Right ventricle myocardium inferior (tissue), 1 donor: ENCODE data around the gene IPPK. TPM values are rescaled to one million over a fixed set of nuclear protein-coding genes. Genes with fewer than 3 reads are reported as not detected.
A peak's percentile ranks its signal among the peaks of the same experiment; 100 is the strongest.

Experiments used
- ATAC-seq: fragments of 200-7000 bp; cut with Tn5 transposase; one replicate; pipeline ENCODE4 v1.9.1; 2020; ENCODE audit warnings: mild to moderate bottlenecking, moderate library complexity
- DNase-seq: peaks from one replicate; pipeline ENCODE4 v3.0.0; 2021; ENCODE audit errors: missing footprints
- intact Hi-C: fragments of 100-400 bp; cut with DNase I; formaldehyde crosslinking; loops from one replicate; pipeline ENCODE4 v1.11.0; 2022
- total RNA-seq: library from RNA; stranded (reverse); fragmentation: NEBNext Ultra II Directional; extraction: Animal tissue kit (Norgen Biotek cat#: 25700); gene quantifications from one replicate; pipeline ENCODE4 v1.2.1, GENCODE V29; 2021
- donor health status: DM: no; HTN: yes; CAD: no; lungs with severe emphysema.

Gene IPPK
- total RNA-seq, 1 donor from 2014 or later = 5.9 TPM

DNA sequence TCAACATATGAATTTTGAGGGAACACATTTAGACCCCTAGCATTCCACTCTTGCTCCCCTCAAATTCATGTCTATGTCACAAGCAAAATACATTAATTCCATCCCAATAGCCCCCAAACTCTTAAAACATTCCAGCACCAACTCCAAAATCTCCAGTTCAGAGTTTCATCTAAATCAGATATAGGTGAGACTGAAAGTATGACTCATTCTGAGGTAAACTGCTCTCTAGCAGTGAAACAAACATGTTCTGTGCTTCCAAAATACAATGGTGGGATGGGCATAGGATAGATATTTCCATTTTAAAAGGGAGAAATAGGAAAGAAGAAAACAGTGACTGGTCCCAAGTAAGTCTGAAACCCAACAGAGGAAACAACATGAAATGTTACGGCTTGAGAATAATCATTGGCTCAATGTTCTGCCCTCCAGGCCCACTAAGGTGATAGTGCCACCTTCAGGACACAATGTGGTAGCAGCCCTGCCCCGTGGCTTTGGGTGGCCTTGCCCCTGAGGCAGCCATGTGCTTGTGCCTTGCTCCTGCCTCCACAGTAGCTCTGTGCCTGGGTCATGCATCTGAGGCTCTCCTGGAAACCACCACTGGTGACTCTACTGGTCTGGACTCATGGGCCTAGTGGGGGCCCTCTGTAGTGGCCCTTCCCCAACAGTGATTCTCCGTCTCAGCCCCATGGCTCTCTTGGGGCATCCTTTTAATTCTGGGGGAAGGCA, 36.4 kb upstream of the IPPK start:
- intact Hi-C loops = no loop called here
- DNase-seq (no peak), ATAC-seq (peak; percentile 28)

- intact Hi-C loops = no loop called here
- no peak for DNase-seq
- ATAC-seq = no peak
Observed at GRCh38 chr9:92704528-92704927, 34.6 kb upstream of the IPPK start.

- no peak for ATAC-seq
- no peak for DNase-seq
- intact Hi-C loops = no loop called here
Observed at GRCh38 chr9:92696619-92697018, 26.7 kb upstream of the IPPK start.

DNA sequence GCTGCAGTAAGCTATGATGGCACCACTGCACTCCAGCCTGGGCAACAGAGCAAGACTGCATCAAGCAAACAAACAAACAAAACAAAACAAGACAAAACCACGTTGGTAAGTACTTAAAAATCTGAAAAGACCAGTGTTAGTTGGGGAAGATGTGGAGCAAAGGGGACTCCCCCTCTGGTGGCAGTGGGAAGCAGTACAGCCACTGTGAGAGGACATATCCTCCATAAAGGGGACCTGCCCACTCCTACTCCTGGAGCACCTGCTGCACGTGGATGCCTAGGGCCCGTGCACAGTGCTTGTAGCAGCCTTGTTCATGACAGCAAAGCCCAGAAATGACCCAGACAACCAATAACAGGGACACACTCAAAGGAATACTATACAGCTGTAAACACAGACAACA, 17.0 kb upstream of the IPPK start:
- DNase-seq (no peak), ATAC-seq (no peak)
- intact Hi-C loops = no loop called here

DNA sequence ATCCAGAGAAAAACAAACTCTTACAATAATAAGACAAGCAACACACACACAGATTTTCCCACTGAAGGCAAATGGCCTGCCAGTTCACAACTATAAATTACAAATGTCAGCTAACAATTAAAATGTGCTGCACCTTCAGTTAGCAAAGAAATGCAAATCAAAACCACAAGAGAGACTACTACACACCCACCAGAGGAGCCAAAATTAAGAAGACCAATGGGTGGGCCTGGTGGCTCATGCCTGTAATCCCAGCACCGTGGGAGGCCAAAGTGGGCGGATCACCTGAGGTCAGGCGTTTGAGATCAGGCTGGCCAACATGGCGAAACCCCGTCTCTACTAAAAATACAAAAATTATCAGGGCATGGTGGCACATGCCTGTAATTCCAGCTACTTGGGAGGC, 15.1 kb upstream of the IPPK start:
- intact Hi-C loops = no loop called here
- DNase-seq (no peak), ATAC-seq (no peak)

DNA sequence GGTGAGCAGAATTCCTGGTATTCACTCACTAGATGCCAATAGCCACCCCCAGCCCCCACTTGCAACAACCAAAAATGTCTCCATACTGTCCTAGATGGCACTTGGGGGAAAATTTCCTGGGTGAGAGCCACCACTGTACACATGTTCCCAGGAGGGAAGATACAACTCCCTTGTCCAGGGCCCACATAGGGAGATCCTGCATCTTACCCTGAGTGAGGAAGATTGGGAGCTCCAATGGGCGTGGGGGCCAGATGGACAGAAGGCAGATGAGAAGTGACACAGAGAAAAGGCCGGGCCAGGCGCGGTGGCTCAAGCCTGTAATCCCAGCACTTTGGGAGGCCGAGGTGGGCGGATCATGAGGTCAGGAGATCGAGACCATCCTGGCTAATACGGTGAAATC, 12.3 kb upstream of the IPPK start:
- intact Hi-C loops = no loop called here
- DNase-seq (no peak), ATAC-seq (no peak)

DNA sequence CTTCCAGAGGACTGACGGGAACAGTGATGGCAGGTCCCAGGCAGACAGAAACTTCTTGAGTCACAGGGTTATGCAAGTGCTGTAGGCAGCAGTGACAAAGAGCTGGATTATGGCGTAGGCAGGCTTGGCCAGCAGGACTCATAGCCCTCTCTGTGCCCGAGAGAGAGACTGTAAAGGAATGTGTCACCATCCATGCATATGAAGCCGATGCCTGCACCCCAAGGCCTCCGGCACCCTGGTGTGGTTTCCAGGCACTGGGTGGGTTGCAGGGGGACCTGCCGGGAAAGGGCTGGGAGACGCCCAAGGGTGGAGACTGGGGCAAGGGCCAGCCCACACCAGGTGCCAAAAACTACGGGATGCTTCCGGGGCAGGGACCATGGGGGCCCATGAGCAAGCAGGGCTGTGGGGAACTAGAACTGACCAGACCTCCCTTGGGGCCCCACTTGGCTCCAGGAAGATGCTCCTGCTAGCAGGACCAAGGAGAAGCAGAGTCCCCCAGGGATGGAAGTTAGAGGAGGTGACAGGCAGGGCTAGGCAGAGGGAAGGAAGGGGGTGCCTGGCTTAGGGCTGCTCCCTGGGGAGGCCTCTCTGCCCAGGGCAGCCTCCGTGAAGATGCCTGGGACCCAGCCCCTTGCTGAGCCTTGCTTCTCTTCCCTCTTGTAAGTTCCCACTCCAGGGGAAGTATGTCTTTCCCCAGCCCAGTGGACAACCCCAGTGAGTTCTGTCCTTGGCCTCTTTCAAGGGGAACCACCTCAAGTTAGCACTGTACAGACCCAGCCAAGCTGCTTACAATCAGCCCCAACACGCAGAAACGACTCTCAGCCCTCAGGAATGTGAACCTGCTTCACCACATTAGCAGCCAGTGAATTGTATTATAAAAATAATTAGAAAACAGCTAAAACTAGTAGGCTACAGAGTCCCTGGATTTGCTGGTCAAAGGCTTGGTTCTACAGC, 10.5 kb upstream of the IPPK start:
- no peak for ATAC-seq
- no peak for DNase-seq
- intact Hi-C loops = no loop called here

GRCh38 chr9:92679413-92680165, 9.7 kb upstream of the IPPK start:
- intact Hi-C loops = no loop called here
- DNase-seq (no peak), ATAC-seq (no peak)

DNA sequence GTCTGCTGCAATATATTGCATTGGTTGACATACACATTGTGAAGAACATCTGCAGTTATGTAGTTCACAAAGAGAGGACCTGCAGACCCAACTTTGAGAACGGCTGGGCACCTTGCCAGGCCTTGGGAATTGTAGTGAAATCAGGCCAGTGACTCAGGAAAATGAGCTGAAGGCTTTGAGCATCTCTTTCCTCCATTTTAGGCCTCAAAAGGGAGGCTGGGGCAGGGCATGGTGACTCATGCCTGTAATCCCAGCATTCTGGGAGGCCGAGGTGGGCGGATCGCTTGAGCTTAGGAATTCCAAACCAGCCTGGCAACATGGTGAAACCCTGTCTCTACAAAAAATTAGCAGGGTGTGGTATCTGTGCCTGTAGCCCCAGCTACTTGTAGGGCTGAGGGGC, 1.4 kb upstream of the IPPK start:
- no peak for ATAC-seq
- DNase-seq = no peak
- intact Hi-C loops = loop anchor here (2.0 kb wide), 2 partner anchors 43 to 93 kb away; partner anchors contain the start of gene BICD2

- intact Hi-C loops = no loop called here
- DNase-seq (no peak), ATAC-seq (peak; percentile 6)
Observed at GRCh38 chr9:92669527-92669889, 423 bp downstream of the IPPK start.

- peak; percentile 43 for ATAC-seq
- no peak for DNase-seq
- intact Hi-C loops = no loop called here
Observed at GRCh38 chr9:92668746-92669526, 995 bp downstream of the IPPK start.

DNA sequence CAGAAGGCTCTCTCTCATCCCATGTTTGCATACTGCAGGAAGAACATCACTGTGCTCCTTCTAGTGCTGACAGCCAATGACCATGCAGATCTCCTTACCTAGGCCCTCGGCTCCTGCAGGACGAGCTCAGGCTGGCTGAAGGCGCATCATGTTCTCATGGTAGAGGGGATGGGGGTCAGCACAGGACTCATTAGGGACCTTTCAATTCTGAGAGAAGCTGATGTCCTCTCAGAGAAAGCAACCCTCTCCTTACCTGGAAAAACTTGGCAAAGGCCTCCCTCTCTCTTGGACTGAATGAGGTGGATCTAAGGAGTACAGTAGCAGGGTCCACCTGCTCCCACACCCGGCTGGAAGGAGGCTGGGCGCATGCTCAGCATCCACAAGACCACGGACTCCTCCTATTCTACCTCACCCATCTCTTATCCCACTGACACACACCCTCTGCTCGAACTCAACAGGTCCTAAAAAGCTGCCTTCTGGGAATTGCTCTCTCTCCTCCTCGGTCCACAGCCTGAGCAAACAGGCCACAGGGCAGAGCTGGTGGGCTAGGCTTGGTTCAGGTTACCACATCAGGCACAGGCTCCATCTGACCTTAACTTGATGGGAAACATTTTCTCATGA, 2.9 kb downstream of the IPPK start:
- ATAC-seq (no peak), DNase-seq (no peak)
- intact Hi-C loops = no loop called here

GRCh38 chr9:92666236-92666635, 3.7 kb downstream of the IPPK start:
- no peak for DNase-seq
- intact Hi-C loops = no loop called here
- ATAC-seq = no peak

DNA sequence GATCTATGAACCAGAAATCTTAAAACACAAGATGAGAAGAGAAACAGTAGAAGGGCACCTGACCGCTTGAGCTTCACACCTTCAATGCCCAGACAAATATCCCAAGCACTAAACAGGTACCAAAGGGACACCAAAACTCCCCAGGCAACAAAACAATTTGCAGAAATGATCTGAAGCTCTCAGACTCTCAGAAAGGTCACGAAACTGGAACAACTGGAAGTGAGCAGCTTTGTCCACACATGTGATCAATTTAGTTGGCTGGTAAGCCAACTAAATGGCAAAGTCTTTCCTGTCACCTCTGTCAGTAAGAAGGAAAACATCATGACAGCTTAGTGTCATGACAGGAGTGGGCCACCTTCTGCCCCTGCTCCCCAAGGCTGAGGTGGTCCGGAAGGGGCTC, 4.1 kb downstream of the IPPK start:
- ATAC-seq (no peak), DNase-seq (no peak)
- intact Hi-C loops = no loop called here

GRCh38 chr9:92664394-92665152, 5.4 kb downstream of the IPPK start:
- DNase-seq (no peak), ATAC-seq (no peak)
- intact Hi-C loops = no loop called here

DNA sequence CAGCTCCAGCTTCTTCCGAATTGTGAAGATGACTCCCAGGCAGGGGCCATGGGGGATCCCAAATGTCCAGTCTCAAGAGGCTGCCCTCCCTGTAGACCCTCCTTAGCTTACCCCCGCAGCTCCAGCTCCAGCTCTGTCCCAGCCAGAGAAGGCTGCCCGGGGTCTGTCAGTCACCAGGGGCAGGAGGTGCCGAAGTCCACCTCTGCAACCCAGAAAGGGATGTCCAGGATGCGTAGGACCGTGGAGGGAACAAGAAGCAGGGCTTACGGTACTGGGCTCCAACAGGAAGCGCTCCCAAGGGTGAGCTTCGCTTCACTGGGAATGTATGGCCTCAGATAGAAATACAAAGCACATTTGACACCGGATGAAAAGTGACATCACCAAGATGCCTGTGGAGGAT, 6.0 kb downstream of the IPPK start:
- intact Hi-C loops = no loop called here
- DNase-seq (no peak), ATAC-seq (no peak)

DNA sequence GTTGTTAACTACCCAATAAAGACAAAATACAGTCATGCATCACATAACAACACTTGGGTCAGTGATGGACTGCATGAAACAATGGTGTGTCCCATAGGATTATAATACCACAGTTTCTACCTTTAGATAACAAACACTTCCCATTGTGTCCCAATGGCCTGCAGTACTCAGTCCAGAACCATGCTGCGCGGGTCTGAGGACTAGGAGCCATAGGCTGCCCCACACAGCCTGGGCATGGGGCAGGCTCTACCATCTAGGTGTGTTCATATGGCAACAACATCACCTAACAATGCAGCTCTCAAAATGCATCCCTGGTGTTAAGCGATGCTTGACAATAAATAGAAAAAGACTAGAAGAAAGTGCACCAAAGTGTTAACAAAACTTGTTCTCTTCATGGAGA, 6.8 kb downstream of the IPPK start:
- ATAC-seq = no peak
- DNase-seq = no peak
- intact Hi-C loops = no loop called here

GRCh38 chr9:92661743-92662142, 8.2 kb downstream of the IPPK start:
- ATAC-seq (no peak), DNase-seq (no peak)
- intact Hi-C loops = no loop called here
